ENCODE measurements around the gene TAS2R5.
"Not testable (repeated sequence)": the region's sequence is repeated elsewhere in the genome, so short reads cannot be mapped to it uniquely, and the experiment has no call there.

The TAS2R5 gene

GRCh38 chr7:141792526-141792925 lies 2.5 kb downstream of the TAS2R5 start:
- Histone ChIP-seq H3K36me3 (no peaks in the 10 kb centered on the region), H3K9me3 (ENCODE audit: severe bottlenecking) (no peaks in the 10 kb centered on the region), H3K27me3 (ENCODE audit: insufficient read depth, low read depth, severe bottlenecking) (no peaks in the 10 kb centered on the region), H3K27ac (no peak overlapping the region), H3K4me3 (ENCODE audit: low read depth, low read length) (no peak overlapping the region)
- no peak for TF ChIP-seq CTCF (IDR thresholded peaks at IDR 0.05; ENCODE audit: low read depth, low read length)
- no peak for DNase-seq

- no peaks in the 10 kb centered on the region for H3K36me3 ChIP-seq
- DNase-seq = no peak
Measured at GRCh38 chr7:141820067-141820466, 30.1 kb downstream of the TAS2R5 start.

GRCh38 chr7:141822432-141822831 lies 32.4 kb downstream of the TAS2R5 start:
- not testable (repeated sequence) for H3K27ac ChIP-seq

More at GRCh38 chr7:141820067-141820466, 30.1 kb downstream of the TAS2R5 start:
- H3K4me3 ChIP-seq (ENCODE audit: low read depth, low read length) = no peak overlapping the region
- TF ChIP-seq CTCF (IDR thresholded peaks at IDR 0.05; ENCODE audit: low read depth, low read length) = no peak
- no peaks in the 10 kb centered on the region for H3K27me3 ChIP-seq (ENCODE audit: insufficient read depth, low read depth, severe bottlenecking)
- H3K27ac ChIP-seq = no peak overlapping the region
- H3K9me3 ChIP-seq (ENCODE audit: severe bottlenecking) = no peaks in the 10 kb centered on the region

GRCh38 chr7:141837683-141838082 lies 47.7 kb downstream of the TAS2R5 start:
- Histone ChIP-seq H3K4me3 (ENCODE audit: low read depth, low read length) (no peak overlapping the region), H3K36me3 (no peaks in the 10 kb centered on the region), H3K27me3 (ENCODE audit: insufficient read depth, low read depth, severe bottlenecking) (no peaks in the 10 kb centered on the region), H3K9me3 (ENCODE audit: severe bottlenecking) (no peaks in the 10 kb centered on the region), H3K27ac (no peak overlapping the region)
- no peak for TF ChIP-seq CTCF (IDR thresholded peaks at IDR 0.05; ENCODE audit: low read depth, low read length)
- DNase-seq = no peak

More at GRCh38 chr7:141822432-141822831, 32.4 kb downstream of the TAS2R5 start:
- not testable (repeated sequence) for H3K9me3 ChIP-seq (ENCODE audit: severe bottlenecking); DNase-seq; H3K36me3 ChIP-seq; H3K27me3 ChIP-seq (ENCODE audit: insufficient read depth, low read depth, severe bottlenecking); H3K4me3 ChIP-seq (ENCODE audit: low read depth, low read length)

- Histone ChIP-seq H3K36me3 (no peaks in the 10 kb centered on the region), H3K4me3 (ENCODE audit: low read depth, low read length) (no peak overlapping the region), H3K27me3 (ENCODE audit: insufficient read depth, low read depth, severe bottlenecking) (no peaks in the 10 kb centered on the region), H3K9me3 (ENCODE audit: severe bottlenecking) (no peaks in the 10 kb centered on the region), H3K27ac (no peak overlapping the region)
- TF ChIP-seq CTCF (IDR thresholded peaks at IDR 0.05; ENCODE audit: low read depth, low read length) = no peak
- no peak for DNase-seq
Measured at GRCh38 chr7:141838581-141838980, 48.6 kb downstream of the TAS2R5 start.

- no peak for TF ChIP-seq CTCF (IDR thresholded peaks at IDR 0.05; ENCODE audit: low read depth, low read length)
- H3K27me3 ChIP-seq (ENCODE audit: insufficient read depth, low read depth, severe bottlenecking) = no peaks in the 10 kb centered on the region
- no peaks in the 10 kb centered on the region for H3K9me3 ChIP-seq (ENCODE audit: severe bottlenecking)
- no peaks in the 10 kb centered on the region for H3K36me3 ChIP-seq
- DNase-seq = no peak
- no peak overlapping the region for H3K4me3 ChIP-seq (ENCODE audit: low read depth, low read length)
- H3K27ac ChIP-seq = no peak overlapping the region
Measured at GRCh38 chr7:141839256-141839655, 49.2 kb downstream of the TAS2R5 start.
